Kidney epithelial cell (primary cell): ENCODE data around the gene RHBDL3. TPM values are rescaled to one million over a fixed set of nuclear protein-coding genes. Genes with fewer than 3 reads are reported as not detected.

Source experiments
- DNase-seq: peaks from one replicate; pipeline ENCODE4 v3.0.0-alpha.2; 2010; ENCODE audit warnings: low read depth
- H3K27me3 ChIP-seq: 2 replicates; pipeline ENCODE4 v1.6.0; 2011; ENCODE audit warnings: low read length; ENCODE audit not compliant: control insufficient read depth, insufficient read depth
- H3K36me3 ChIP-seq: 2 replicates; pipeline ENCODE4 v1.5.1; 2011; ENCODE audit warnings: low read length; ENCODE audit not compliant: control insufficient read depth, insufficient read depth
- H3K4me3 ChIP-seq: 2 replicates; pipeline ENCODE4 v1.5.1; 2011; ENCODE audit warnings: low read depth, mild to moderate bottlenecking, control low read depth, low read length
- total RNA-seq: library from RNA; depleted of rRNA; stranded (reverse); fragments of >200 nt; gene quantifications from 2 replicates; pipeline ENCODE4 v1.2.3, GENCODE V29; 2015
- TF ChIP-seq, protein P1 (sequence below): IDR thresholded peaks from 2 replicates; pipeline ENCODE4 v1.5.1; 2011; ENCODE audit warnings: mild to moderate bottlenecking, moderate library complexity, low read length, control low read depth, inconsistent platforms; ENCODE audit not compliant: insufficient read depth, poor library complexity, severe bottlenecking

The RHBDL3 gene
- total RNA-seq, 1 donor from 2014 or later, result not detected

DNA sequence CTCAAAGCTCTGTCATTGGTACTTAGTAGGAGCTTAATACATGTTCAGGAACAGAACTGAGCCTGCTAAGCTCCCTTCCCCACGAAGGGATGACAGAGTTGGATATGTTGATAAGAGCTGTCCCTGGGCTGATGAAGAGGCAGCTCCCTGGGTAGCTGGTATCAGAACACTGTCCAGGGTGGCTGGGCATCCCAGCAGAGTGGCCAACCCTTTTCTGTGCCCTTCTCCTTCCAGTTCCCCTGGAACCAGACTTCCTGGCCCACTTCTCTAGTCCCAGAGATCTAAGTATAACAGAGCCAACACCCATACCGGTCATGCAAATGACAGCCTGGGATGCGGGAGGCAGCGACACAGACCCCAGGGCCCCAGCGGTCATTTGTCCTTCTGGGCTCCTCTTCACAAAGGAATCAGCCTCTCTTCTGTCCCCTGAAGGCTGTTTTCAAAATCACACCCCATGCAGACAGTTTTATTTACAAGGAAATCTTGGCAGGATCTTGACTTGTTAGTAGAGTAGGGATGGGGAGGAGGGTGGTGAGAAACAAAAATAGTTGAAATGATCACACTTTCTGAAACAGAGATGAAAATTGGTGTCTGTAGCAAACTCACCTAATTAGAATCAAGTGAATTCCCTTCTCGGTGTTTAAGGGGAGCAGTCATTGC, 1.4 kb upstream of the RHBDL3 start:
- H3K36me3 ChIP-seq, result no peaks in the 10 kb centered on the region
- no peak for DNase-seq
- TF ChIP-seq, protein P1, sequence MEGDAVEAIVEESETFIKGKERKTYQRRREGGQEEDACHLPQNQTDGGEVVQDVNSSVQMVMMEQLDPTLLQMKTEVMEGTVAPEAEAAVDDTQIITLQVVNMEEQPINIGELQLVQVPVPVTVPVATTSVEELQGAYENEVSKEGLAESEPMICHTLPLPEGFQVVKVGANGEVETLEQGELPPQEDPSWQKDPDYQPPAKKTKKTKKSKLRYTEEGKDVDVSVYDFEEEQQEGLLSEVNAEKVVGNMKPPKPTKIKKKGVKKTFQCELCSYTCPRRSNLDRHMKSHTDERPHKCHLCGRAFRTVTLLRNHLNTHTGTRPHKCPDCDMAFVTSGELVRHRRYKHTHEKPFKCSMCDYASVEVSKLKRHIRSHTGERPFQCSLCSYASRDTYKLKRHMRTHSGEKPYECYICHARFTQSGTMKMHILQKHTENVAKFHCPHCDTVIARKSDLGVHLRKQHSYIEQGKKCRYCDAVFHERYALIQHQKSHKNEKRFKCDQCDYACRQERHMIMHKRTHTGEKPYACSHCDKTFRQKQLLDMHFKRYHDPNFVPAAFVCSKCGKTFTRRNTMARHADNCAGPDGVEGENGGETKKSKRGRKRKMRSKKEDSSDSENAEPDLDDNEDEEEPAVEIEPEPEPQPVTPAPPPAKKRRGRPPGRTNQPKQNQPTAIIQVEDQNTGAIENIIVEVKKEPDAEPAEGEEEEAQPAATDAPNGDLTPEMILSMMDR, result no peak
- H3K4me3 ChIP-seq, result no peak overlapping the region
- H3K27me3 ChIP-seq, result peaks cover 57% of the 10 kb centered on the region

DNA sequence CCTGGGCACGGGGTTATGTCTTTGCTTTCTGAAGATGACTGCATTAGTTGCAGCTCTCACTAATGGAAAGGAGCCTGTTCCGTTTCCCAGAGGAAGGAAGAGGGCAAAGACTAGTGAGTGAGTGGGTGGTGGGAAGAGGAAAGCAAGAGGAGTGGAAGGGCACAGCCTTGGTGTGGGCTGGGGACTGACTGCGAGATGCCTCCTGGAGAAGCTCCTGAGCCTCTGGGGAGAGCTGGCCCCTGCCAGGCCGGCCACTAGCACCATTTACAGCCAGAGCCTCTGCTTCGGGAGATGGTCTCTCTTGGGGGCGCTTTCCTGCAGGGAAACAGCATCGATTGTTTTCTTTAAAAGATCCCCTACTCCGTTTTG, 825 bp upstream of the RHBDL3 start:
- no peak overlapping the region for H3K4me3 ChIP-seq
- TF ChIP-seq, protein P1, result no peak
- H3K36me3 ChIP-seq, result no peaks in the 10 kb centered on the region
- H3K27me3 ChIP-seq, result peaks cover 60% of the 10 kb centered on the region
- DNase-seq, result no peak

DNA sequence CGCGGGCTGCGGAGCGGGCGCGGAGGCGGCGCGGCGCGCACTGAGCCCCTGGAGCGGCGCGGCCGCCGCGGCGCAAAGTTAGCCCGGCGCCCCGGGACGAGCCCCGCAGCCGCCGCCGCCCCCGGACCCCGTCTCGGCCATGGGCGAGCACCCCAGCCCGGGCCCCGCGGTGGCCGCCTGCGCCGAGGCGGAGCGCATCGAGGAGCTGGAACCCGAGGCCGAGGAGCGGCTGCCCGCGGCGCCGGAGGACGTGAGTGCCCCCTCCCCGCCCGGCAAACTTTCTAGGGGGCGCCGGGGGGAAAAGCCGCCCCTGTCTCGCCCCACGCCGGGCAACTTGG, 388 bp downstream of the RHBDL3 start:
- H3K4me3 ChIP-seq, result peak overlapping the region; percentile 29
- TF ChIP-seq, protein P1, result no peak
- peaks cover 62% of the 10 kb centered on the region for H3K27me3 ChIP-seq
- H3K36me3 ChIP-seq, result no peaks in the 10 kb centered on the region
- no peak for DNase-seq

DNA sequence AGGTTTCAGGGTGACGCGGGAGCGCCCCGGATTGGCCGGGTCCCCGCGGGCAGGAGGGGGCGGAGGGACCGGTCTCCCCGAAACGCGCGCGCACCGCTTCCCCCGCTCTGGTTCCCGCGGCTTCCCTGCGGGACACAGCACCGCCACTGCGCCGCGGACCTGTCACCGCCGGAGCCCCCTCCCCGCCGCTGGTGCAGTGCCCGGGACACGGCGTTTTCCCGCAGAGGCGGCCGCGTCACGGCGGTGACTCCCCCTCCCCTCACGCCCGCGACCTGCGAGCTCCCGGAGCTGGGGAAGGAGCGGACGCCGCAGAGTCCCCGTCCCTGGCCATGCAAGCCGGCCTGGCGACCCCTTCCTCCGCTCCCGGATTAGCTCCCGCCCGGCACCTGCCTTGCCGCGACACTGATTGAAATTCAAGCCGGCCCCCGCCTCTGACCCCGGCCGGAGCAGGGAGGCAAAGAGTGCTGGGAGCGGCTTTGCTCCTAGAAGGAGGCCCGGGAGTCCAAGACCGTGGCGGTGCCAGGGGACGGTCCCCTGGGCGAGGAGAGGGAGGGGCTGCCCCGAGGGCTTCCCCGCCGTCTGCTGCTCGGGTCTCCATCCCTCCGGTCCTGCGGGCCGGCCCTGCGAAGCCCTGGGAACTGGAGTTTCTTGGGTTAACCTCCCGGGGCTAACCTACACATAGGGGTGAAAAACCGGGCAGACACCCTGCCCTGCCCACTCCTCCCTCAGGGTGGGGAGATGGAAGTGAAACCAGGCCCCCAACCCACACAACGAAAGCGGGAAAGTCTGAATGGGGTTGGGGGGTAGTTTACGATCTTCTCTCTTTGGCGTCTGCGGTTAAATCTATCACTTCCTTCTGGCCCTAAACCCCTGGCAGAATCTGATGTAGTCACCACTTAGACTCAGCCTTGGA, 1.0 kb downstream of the RHBDL3 start:
- Histone ChIP-seq H3K27me3 (peaks cover 62% of the 10 kb centered on the region), H3K4me3 (peak overlapping the region; percentile 29), H3K36me3 (no peaks in the 10 kb centered on the region)
- TF ChIP-seq, protein P1, result no peak
- DNase-seq, result no peak

DNA sequence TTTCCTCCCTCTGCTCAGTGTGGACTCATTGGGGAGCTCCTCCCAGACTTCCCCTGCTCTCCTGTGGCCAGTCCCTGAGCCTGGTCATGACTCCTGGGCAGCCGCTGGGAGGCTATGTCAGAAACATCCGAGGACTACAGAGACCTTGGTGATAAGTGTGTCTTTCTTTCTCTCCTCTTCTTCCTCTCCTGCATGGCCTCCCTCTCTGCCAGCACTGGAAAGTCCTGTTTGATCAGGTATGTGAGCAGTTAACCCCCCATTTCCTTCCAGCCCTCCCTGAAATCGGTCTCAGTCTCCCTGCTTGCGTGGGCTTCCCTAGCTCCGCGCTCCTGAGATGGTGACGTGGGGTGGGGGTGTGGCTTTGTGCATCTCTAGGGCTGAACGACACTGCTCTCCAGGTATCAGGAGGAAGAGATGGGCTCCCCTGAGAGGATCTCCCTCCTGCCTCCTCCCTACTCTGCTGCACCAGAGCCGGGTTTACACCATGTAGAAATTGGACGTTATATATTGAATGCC, 2.1 kb downstream of the RHBDL3 start:
- Histone ChIP-seq H3K36me3 (no peaks in the 10 kb centered on the region), H3K4me3 (no peak overlapping the region), H3K27me3 (peaks cover 55% of the 10 kb centered on the region)
- DNase-seq, result no peak
- TF ChIP-seq, protein P1, result no peak
